MM.1S (cell line): Measurements from ENCODE around the gene EVA1A.

Source experiments
- CTCF ChIP-seq: fragments of 300-600 bp; sonication (generic); IDR thresholded peaks from 2 replicates; pipeline ENCODE4 v1.5.1; 2016; ENCODE audit warnings: antibody characterized with exemption, low read length, mixed read lengths
- EZH2 ChIP-seq: fragments of 300-600 bp; sonication (generic); optimal IDR thresholded peaks from 2 replicates; pipeline ENCODE3; 2017; ENCODE audit warnings: low read depth, mild to moderate bottlenecking, antibody characterized with exemption, low read length, mixed read lengths
- EZH2phosphoT487 ChIP-seq: fragments of 300-600 bp; sonication (generic); IDR thresholded peaks from 2 replicates; pipeline ENCODE4 v1.6.1; 2018; ENCODE audit warnings: antibody characterized with exemption, low read length

GRCh38 chr2:75475049-75475448 is 85.7 kb downstream of the EVA1A start:
- no peak for TF ChIP-seq CTCF
- TF ChIP-seq EZH2: no peak
- TF ChIP-seq EZH2phosphoT487: no peak
